Mesothelial cell of epicardium (in vitro differentiated cells): Measurements from ENCODE around the gene PPP3R2. TPM values are rescaled to one million over a fixed set of nuclear protein-coding genes. Genes with fewer than 3 reads are reported as not detected.

Source experiments
- DNase-seq, 2 experiments: peaks; one replicate each; pipeline ENCODE4 v3.0.0; 2021; ENCODE audit warnings: low spot score in 2 of 2; ENCODE audit not compliant: unreplicated experiment in 2 of 2
- H3K27ac Mint-ChIP-seq: 2 replicates; pipeline ENCODE4 v1.8.0; 2021; ENCODE audit warnings: mixed read lengths
- H3K27me3 Mint-ChIP-seq: 2 replicates; pipeline ENCODE4 v1.8.0; 2021; ENCODE audit warnings: low read depth, mixed read lengths
- H3K36me3 Mint-ChIP-seq: 2 replicates; pipeline ENCODE4 v1.8.0; 2021; ENCODE audit warnings: mixed read lengths
- H3K4me1 Mint-ChIP-seq: 2 replicates; pipeline ENCODE4 v1.8.0; 2021; ENCODE audit warnings: mixed read lengths
- H3K4me3 Mint-ChIP-seq: 2 replicates; pipeline ENCODE4 v1.8.0; 2021; ENCODE audit warnings: mild to moderate bottlenecking, moderate library complexity, mixed read lengths
- H3K9me3 Mint-ChIP-seq: 2 replicates; pipeline ENCODE4 v1.8.0; 2021; ENCODE audit warnings: mixed read lengths
- CTCF ChIP-seq: fragments of 200-600 bp; sonication (generic); IDR thresholded peaks from one replicate; pipeline ENCODE4 v1.5.0; 2021; ENCODE audit warnings: antibody characterized with exemption; ENCODE audit not compliant: unreplicated experiment
- total RNA-seq: library from RNA; stranded (reverse); gene quantifications from 3 replicates; pipeline ENCODE4 v1.2.1, GENCODE V29; 2021

PPP3R2 gene
- total RNA-seq, 1 donor from 2014 or later = 0.34 TPM

DNA sequence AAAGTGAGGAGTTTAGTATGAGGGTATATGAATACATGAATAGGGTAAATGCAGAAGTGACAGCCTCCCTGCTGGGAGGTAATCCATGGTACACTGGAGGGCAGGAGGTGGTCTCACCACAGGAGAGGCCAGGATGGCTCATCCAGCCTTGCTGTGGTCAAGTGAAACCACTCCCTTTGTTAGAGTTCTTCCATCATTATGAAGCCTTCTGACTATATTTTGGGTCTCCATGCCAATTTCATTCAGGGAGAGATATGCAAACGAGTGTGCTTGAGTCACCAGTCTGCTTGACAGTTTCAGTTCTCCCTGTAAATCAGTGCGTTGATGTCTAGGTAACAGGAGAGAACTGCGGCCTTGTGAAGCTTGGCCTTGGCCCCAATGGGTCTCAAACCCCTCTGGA, 16.4 kb downstream of the PPP3R2 start:
- no peak overlapping the region for H3K4me3 Mint-ChIP-seq
- H3K4me1 Mint-ChIP-seq = peaks cover 4% of the 10 kb centered on the region
- H3K9me3 Mint-ChIP-seq = no peaks in the 10 kb centered on the region
- TF ChIP-seq CTCF = no peak
- no peaks in the 10 kb centered on the region for H3K27me3 Mint-ChIP-seq
- no peak for DNase-seq
- no peaks in the 10 kb centered on the region for H3K36me3 Mint-ChIP-seq
- no peak overlapping the region for H3K27ac Mint-ChIP-seq

- no peak overlapping the region for H3K27ac Mint-ChIP-seq
Measured at GRCh38 chr9:101574731-101575333, 19.9 kb downstream of the PPP3R2 start.

DNA sequence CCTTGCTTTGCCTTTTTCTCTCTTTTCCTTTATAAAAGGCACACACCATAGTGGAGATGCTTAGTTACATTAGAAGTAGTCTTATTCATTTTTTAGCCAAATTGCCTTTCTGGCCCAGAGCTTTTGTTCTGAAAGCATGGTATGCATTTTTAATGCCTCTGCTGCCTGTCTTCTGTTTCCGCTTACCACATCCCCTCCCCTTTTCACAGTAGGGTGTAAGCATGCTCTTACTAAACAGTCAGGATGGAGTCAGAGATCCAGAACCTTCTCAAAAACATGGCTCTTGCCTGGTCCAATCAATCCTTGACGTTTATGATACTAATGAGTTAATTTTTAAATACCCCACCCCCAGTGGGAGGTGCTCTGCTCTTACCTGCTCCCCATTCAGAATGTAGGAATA, 22.5 kb downstream of the PPP3R2 start:
- no peak overlapping the region for H3K27ac Mint-ChIP-seq
- peaks cover 8% of the 10 kb centered on the region for H3K36me3 Mint-ChIP-seq
- H3K4me3 Mint-ChIP-seq = no peak overlapping the region
- H3K4me1 Mint-ChIP-seq = peaks cover 9% of the 10 kb centered on the region
- TF ChIP-seq CTCF = no peak
- DNase-seq = no peak
- H3K27me3 Mint-ChIP-seq = no peaks in the 10 kb centered on the region
- H3K9me3 Mint-ChIP-seq = no peaks in the 10 kb centered on the region

More at GRCh38 chr9:101574731-101575333, 19.9 kb downstream of the PPP3R2 start:
- no peaks in the 10 kb centered on the region for H3K27me3 Mint-ChIP-seq
- TF ChIP-seq CTCF = no peak
- DNase-seq = no peak
- peaks cover 9% of the 10 kb centered on the region for H3K4me1 Mint-ChIP-seq
- H3K36me3 Mint-ChIP-seq = peaks cover 2% of the 10 kb centered on the region
- no peaks in the 10 kb centered on the region for H3K9me3 Mint-ChIP-seq
- no peak overlapping the region for H3K4me3 Mint-ChIP-seq

DNA sequence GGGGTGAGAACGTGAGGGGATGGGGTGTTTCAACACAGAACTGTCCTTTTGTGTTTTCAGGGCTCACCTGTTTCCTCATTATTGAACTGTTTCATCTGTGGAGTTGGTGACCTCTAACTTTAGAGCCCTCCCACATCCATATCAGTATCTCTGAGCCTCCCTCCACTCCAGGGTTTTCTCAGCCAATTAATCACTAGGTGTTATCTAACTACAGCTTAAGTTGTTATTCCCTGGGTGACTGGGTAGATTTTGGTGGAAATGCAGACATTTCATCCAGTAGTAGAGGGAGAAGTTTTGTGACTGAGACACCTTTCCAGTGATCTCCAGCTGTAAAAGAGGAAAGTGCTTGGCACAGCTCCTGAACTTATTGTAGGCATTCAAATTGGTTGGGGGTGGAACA, 23.7 kb downstream of the PPP3R2 start:
- H3K9me3 Mint-ChIP-seq = no peaks in the 10 kb centered on the region
- no peak for DNase-seq
- H3K27ac Mint-ChIP-seq = no peak overlapping the region
- H3K36me3 Mint-ChIP-seq = peaks cover 11% of the 10 kb centered on the region
- H3K27me3 Mint-ChIP-seq = no peaks in the 10 kb centered on the region
- TF ChIP-seq CTCF = no peak
- H3K4me1 Mint-ChIP-seq = peaks cover 9% of the 10 kb centered on the region
- H3K4me3 Mint-ChIP-seq = no peak overlapping the region

GRCh38 chr9:101569741-101570501, 24.8 kb downstream of the PPP3R2 start:
- no peak for DNase-seq
- Mint-ChIP-seq H3K27me3 (no peaks in the 10 kb centered on the region), H3K9me3 (no peaks in the 10 kb centered on the region), H3K36me3 (peaks cover 18% of the 10 kb centered on the region), H3K4me1 (peaks cover 9% of the 10 kb centered on the region), H3K27ac (no peak overlapping the region), H3K4me3 (no peak overlapping the region)
- no peak for TF ChIP-seq CTCF
